Umbilical cord (tissue), 2 donors: ENCODE measurements around the gene FOXI2. TPM values are rescaled to one million over a fixed set of nuclear protein-coding genes. Genes with fewer than 3 reads are reported as not detected.

Experiments used
- DNase-seq: peaks from one replicate; pipeline ENCODE4 v3.0.0-alpha.2; 2015; ENCODE audit warnings: low spot score
- total RNA-seq: library from RNA; depleted of rRNA; stranded (reverse); fragments of >200 nt; gene quantifications from one replicate; pipeline ENCODE4 v1.2.3, GENCODE V29; 2014; ENCODE audit warnings: low replicate concordance; ENCODE audit not compliant: insufficient read depth

Gene FOXI2
- total RNA-seq, 1 donor from 2014 or later: not detected

GRCh38 chr10:127740596-127740995 lies 3.6 kb downstream of the FOXI2 start:
- DNase-seq: no peak

- DNase-seq: no peak
Observed at GRCh38 chr10:127743205-127743604, 6.2 kb downstream of the FOXI2 start.

GRCh38 chr10:127744956-127745355 lies 8.0 kb downstream of the FOXI2 start:
- no peak for DNase-seq

- no peak for DNase-seq
Observed at GRCh38 chr10:127745861-127746260, 8.9 kb downstream of the FOXI2 start.

- no peak for DNase-seq
Observed at GRCh38 chr10:127755753-127756152, 18.8 kb downstream of the FOXI2 start.

- no peak for DNase-seq
Observed at GRCh38 chr10:127756264-127756663, 19.3 kb downstream of the FOXI2 start.

GRCh38 chr10:127757033-127757432 lies 20.0 kb downstream of the FOXI2 start:
- no peak for DNase-seq

- DNase-seq: no peak
Observed at GRCh38 chr10:127759276-127759675, 22.3 kb downstream of the FOXI2 start.

- no peak for DNase-seq
Observed at GRCh38 chr10:127762925-127763324, 25.9 kb downstream of the FOXI2 start.

GRCh38 chr10:127774766-127775559 lies 38.0 kb downstream of the FOXI2 start:
- peak; percentile 5 for DNase-seq

- peak; percentile 42 for DNase-seq
Observed at GRCh38 chr10:127776816-127777215, 39.8 kb downstream of the FOXI2 start.

GRCh38 chr10:127781412-127781811 lies 44.4 kb downstream of the FOXI2 start:
- DNase-seq: no peak

- DNase-seq: no peak
Observed at GRCh38 chr10:127787873-127788272, 50.9 kb downstream of the FOXI2 start.

GRCh38 chr10:127790066-127790624 lies 53.2 kb downstream of the FOXI2 start:
- no peak for DNase-seq

Other genes with a start within 250 kb of the FOXI2 start
- gene NPS, start 187.9 kb upstream of the FOXI2 start, total RNA-seq: not detected
- gene CLRN3, start 155.8 kb downstream of the FOXI2 start, total RNA-seq: not detected
- 12.8 TPM for gene PTPRE, start 169.9 kb downstream of the FOXI2 start, total RNA-seq